CD4-positive, alpha-beta T cell treated with Interleukin-1 beta for 1 hour (primary cell): ENCODE measurements around the gene NUF2.
"Not testable (repeated sequence)": the region's sequence is repeated elsewhere in the genome, so short reads cannot be mapped to it uniquely, and the experiment has no call there.

Experiments
- DNase-seq, 2 donors: peaks; one replicate each; pipeline ENCODE4 v3.0.0-alpha.2; 2020 to 2022

The NUF2 gene

DNA sequence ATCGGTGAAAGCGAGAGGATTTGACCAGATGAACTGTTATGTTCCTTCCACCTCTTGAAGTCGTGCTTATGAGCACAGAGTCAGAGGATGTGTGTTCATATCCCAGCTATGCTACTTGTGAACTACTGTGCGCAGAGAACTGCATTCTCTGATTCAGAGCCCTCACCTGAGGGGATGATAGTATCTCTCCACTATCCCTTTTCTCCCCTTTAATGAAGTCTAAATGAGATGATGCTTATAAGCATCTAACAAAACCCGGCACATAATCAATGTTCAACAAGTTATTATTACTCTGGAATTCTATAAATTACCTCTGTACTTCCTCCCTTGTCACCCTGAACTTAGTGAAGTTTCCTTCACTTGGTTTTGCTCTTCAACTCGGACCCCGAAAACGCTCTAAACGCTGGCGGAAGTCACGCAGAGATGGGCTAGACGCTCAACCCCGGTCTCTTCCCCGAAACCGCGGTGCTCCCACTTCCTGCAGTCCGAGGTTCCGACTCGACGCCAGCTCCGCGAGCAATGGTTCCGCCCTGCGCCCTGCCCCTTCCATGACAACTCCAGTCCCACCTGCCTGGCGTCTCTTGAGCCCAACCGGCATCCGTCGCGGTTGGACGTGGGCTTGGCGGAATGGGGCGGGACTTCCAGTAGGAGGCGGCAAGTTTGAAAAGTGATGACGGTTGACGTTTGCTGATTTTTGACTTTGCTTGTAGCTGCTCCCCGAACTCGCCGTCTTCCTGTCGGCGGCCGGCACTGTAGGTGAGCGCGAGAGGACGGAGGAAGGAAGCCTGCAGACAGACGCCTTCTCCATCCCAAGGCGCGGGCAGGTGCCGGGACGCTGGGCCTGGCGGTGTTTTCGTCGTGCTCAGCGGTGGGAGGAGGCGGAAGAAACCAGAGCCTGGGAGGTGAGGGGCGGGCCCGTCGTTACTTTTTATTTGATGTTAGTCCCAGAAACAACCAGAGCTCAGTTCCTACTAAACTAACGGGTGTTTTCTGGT is at the start of gene NUF2:
Gene NUF2 (plus strand): TSS at position 644 of the 995 bp plus-strand sequence. CDS start 4,098 bp downstream, outside the sequence.
- peak; percentile 96 to 97 for DNase-seq

DNA sequence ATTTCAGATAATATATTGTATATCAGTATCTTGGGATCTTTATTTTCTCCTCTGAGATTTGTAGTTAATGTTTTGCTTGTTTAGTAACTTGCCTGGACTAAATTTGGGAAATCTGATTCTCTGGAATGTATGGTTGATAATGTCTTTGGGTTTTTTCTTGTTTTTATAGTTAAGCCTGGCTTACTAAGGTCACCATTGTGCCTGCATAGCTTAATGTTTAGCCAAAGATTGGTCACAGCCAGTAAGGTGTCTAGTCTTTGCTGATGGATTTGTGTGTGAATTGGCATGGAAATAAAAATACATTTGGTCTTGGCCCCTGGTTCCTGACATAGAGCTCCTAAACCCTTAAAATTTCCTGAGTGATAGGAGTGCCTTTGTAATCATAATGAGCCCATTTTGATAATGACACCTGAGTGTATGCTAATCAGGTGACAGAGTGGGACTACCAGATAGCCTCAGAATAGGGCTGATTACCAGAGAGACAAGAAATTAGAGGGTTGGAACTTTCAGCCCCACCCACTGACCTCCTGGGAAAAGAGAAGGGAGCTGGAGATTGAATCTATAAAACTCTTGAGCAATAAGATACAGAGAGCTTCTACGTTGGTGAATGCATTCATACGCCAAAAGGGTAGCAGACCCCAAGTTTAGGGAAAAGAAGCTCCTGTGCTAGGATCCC is 47.9 kb upstream of the NUF2 start:
- DNase-seq = no peak

DNA sequence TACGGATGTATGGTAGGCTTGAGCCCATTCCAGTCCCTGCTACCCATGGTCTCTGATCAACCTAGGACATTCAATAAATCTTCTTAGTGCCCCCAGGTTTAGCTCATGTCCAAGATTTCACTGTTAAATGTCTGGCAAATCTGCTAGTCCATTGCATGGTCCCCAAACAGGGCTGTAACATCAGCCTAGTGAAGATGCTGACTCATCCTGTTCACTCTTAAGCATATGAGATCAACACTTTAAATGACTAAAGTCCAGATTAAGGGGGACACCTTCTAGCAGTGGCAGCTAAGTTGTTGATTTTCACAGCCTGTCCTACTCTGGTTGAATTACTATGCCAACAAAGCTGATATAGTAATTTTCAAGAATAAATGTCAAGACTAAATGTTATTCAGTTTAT is 46.5 kb upstream of the NUF2 start:
- DNase-seq = no peak

DNA sequence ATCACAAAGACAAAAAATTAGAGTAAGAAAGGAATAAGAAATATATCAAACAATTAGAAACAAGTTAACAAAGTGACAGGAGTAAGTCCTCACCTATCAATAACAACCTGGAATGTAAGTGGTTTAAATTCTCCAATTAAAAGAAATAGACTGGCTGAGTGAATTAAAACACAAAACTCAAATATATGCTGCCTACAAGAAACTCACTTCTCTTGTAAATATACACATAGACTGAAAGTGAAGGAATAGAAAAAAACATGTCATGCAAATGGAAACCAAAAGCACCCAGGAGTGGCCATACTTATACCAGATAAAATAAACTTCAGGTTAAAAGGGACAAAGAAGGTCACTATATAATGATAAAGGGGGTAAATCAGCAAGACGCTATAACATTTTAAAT is 43.2 kb upstream of the NUF2 start:
- no peak for DNase-seq

DNA sequence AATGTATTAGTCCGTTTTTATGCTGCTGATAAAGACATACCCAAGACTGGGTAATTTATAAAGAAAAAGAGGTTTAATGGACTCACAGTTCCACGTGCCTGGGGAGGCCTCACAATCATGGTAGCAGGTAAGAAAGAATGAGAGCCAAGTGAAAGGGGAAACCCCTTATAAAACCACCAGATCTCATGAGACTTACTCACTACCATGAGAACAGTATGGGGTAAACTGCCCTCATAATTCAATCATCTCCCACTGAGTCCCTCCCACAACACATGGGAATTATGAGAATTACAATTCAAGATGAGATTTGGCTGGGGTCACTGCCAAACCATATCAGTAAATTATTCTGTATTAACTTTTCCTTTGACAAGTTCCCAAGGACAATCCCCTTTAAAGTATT is 36.9 kb upstream of the NUF2 start:
- not testable (repeated sequence) for DNase-seq

DNA sequence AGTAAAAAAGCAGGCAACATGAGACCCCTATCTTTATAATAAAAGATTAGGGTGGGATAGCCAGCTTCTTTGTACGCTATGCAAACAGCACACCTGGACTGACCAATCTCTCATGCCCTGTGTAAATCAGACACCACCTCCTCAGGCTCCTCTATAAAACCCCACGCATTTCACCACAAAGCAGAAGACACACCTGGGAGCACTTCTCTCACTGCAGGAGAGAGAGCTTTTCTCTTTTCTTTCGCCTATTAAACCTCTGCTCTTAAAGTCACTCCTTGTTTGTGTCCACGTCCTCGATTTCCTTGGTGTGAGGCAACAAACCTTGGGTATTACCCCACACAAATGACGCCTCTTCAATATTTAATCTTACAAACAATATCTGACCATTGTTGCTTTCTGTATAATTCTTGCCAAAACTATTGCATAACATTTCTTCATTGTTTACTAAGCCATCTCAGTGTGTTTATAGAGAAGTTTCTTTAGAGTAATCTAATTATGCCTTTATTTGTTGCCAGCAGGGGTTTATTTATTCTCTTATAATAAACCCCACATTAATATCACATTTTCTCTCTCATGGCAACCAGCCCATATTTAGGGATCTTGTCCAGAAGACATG is 31.6 kb upstream of the NUF2 start:
- DNase-seq = no peak

DNA sequence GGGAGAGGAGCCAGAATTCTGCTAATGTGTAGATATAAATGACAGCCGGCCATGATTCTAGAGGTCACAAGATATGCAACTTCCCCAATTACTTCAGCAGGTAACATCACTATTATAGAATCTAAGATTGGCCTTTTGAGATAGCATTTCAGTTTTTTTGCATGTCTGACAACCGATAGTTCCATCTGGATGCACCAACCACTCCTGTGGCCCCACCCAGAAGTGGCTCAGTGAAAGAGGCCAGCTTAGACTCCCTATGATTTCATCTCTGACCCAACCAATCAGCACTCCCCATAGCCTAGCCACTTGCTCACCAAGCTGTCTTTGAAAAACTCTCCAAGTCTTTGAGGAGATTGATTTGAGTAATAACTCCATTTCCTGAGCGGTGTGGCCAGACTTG is 30.3 kb upstream of the NUF2 start:
- no peak for DNase-seq

DNA sequence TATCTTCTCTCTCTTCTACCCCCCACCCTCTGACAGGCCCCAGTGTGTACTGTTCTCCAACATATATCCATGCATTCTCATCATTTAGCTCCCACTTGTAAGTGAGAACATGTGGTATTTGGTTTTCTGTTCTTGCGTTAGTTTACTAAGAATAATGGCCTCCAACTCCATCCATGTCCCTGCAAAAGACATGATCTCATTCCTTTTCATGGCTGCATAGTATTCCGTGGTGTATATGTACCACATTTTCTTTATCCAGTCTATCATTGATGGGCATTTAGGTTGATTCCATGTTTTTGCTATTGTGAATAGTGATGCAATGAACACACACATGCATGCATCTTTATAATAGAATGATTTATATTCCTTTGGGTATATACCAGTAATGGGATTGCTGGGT is 29.6 kb upstream of the NUF2 start:
- DNase-seq = not testable (repeated sequence)

DNA sequence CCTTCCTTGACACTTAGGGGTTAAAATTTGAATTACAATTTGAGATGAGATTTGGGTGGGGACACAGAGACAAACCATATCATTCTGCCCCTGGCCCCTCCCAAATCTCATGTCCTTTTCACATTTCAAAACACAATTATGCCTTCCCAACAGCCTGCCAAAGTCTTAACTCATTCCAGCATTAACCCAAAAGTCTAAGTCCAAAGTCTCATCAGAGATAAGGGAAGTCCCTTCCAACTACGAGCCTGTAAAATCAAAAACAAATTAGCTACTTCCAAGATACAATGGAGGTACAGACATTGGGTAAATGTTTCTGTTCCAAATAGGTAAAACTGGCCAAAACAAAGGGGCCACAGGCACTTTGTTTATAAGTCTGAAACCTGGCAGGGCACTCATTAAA is 28.3 kb upstream of the NUF2 start:
- DNase-seq = not testable (repeated sequence)

DNA sequence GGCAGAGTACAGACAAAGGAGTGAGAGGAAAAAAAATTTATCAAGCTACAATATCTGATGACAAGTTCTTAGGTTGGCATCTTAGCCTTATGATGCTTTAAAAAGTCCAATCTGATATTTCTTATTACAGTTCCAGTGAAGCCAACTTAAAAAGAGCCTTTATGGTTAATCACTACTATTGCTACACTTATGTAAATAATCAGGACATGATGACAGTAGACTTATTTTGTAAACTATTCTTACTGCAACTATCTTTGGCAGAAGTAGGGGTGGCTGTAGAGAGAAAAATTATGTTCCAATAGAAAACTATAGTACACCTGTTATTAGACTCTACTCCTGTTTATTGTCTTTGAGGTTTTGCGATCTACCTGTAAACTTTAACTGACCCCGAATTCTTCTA is 25.8 kb upstream of the NUF2 start:
- no peak for DNase-seq

DNA sequence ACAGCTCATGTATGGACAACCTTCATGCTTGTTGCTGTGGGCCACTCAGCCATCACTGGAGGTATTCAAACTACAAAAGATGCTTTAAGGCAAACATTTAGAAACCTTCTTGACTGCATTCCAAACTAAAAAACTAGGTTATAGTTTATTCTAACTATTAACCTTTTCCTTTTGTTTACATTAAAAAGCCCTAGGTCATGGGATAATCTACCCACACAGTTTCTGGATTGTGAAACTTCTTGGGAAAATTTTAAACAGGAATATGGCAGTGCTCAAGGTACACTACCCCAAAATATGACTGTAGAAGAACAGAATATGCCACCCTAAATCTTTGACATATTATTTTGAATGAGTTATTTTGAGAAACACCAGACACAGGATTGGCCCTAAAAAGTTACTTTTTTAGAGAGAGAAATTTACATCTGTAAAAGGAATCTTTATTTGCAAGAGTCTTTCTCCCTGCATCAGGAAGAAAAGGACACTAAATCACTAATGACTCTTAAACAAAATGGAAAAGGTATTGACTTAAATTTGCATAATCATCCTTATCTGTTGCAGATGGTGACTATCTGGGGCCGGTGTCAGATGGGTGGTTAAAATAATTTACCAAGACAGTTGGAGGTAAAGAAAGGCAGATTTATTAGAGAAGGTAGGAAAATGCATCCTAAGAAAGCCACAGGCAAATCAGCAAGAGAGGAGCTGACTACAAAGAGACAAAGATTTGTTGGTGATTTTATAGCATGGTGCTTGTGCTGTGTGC is 25.1 kb upstream of the NUF2 start:
- no peak for DNase-seq

DNA sequence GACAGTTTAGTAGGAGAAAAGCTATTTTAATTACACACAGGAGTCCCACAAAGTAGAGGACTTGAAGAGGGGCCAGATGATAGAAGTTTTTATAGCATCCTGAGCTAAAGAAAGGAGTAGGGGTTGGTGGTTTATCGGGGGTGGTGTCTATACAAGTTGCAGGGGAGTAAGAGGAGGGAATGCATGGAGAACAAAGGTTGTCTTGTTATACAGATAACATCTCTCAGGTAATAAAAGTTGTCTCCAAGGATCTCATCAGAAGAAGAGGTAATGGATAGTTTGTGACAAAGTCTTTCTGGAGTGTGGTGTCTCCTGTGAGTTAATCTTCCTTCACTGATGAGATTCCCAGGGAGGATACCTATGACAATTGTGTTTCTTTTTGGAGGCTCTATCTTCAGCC is 23.4 kb upstream of the NUF2 start:
- no peak for DNase-seq

DNA sequence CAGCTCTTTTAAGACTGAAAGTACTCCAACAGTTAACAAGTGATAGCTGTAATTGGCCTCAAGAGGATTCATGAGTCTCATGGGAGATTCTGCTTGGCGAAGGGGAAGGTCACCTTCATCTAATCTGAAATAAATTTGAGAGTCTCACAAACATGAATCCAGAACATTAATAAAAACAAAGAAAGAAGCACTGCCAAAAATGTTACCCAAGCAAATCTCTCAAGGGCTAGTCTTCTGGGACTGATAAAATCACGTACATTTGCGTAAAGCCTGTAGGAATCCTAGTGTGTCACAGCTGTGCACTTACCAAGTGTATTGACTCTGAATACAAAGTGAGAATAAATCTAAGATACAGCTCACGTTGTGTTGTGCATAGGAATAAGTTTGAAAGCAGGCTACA is 21.2 kb upstream of the NUF2 start:
- DNase-seq = no peak

DNA sequence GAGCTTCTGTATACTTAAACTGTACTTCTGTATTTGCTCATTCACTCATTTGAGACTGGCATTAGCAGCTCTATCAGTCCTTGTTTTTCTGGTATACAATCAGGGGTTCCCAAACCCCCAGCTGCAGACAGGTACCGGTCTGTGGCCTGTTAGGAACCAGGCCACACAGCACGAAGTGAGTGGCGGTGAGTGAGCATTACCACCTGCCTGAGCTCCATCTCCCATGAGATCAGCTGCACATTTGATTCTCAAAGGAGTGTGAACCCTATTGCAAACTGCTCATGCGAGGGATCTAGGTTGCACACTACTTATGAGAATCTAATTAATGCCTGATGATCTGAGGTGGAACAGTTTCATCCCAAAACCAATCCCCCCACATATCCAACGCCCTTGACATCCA is 18.2 kb upstream of the NUF2 start:
- no peak for DNase-seq

DNA sequence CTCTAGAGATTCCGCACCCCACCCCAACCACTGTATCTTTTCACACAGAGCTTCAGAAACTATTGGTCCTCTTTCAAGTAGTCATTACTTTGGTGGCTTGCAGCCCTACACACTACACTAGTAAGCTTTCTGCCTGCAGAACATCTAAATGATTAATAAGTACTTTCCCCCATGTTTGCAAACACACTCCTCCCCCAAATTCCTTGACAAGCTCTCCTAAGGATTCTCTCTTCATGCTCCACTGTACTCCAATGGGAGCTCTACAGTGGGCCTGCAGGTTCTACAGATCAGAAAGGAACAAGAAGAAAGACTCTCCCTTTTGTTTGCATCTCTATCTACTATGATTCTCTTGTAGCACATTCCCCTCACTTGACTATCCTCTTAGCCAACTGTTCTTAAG is 16.3 kb upstream of the NUF2 start:
- no peak for DNase-seq

DNA sequence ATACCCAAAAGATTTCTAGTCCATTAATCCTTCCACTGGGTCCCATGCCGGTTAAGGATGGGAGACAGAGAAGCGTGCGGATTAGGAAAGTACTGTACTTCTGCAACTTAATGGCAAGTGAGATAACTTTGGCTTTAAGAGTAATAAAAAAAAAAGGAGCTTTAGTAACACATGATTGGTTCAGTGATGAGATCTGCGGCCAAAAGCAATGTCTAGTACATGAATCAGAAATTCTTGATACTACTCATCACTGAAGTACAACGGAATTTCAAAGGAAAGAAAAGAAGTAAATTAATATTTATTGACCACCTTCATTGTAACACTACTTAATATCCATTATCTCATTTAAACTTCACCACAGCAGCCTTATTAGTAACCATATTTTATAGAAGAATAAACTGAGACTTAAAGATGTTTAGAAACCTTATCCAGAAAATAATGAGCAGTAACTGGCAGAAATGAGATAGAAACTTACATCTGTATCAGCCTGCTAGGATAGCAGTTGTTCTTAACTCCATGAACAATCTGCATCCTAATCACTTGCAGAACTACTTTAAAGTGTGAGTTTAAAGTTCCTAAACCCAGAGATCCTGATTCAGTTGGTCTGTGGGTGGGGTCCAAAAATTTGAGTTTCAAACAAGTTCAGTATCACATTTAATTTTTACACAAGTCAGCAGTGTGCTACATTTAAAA is 14.1 kb upstream of the NUF2 start:
- DNase-seq = no peak

DNA sequence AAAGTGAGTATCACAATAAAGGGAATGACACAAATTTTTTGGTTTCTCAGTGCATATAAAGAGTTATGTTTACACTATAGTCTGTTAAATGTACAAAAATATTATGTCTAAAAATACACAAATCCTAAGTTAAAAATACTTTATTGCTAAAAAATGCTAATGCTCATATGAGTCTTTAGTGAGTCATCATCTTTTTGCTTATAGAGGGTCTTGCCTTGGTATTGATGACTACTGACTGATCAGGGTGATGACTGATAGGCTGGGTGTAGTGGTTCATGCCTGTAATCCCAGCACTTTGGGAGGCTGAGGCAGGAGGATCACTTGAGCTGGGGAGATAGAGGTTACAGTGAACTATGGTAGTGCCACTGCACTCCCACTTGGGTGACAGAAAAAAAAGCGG is 12.9 kb upstream of the NUF2 start:
- DNase-seq = no peak

DNA sequence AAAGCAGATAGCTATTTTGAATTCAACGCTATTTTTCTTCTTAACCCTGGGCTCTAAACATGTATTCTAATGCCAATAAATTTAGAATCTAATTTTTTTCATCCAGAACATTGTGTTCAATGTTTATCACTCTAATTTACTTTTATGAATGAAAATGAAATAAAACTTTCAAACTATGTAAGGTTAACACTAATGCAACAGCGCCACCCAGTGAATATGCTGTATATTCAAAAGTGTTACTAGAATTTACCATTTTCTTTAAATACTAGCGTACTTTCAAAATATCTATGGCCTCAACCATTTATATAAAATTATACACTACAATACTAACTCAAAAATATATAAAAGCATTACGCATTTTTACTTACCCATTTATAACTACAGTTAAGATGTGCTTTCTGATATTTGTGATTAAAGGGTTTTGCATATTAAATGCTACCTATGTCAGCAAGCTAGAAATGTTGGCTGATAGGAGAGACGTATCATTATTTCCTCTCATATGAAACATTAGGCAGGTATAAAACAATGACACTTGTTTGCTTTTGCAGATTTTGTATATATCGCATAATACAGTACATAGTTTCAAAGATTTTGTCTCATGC is 5.9 kb upstream of the NUF2 start:
- peak; percentile 2 to 54 for DNase-seq

DNA sequence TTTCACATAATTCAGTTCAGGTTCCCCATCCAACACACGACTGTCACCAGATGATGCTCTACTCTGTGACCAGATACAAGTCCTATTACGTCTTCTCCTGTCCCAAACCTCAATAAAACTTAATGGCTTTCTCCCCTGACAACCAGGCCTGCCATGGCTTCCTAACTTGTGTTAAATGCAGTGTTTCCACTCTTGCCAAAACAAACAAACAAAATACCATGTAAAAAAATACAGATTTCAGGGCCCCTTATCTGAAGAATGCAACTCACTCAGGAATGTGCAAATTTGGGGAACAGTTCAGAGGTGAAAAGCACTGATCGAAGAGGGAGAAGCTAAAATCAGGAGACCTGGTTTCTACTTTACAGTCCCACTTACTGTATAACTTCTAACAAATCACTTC is 863 bp upstream of the NUF2 start:
- DNase-seq = peak in 1 of 2 donors; percentile 4

DNA sequence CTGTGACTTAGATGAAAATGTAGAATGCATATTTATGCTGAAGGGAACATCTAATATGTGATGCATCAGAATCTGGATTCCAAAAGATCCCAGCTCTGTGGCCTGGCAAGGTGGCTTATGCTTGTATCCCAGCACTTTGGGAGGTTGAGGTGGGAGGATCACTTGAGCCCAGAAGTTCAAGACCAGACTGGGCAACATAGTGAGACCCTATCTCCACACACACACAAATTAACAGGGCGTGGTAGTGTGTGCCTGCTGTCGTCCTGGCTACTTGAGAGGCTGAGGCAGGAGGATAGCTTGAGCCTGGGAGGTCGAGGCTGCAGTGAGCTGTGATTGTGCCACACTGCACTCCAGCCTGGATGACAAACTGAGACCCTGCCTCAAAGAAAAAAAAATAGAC is 1.6 kb downstream of the NUF2 start:
- not testable (repeated sequence) for DNase-seq

DNA sequence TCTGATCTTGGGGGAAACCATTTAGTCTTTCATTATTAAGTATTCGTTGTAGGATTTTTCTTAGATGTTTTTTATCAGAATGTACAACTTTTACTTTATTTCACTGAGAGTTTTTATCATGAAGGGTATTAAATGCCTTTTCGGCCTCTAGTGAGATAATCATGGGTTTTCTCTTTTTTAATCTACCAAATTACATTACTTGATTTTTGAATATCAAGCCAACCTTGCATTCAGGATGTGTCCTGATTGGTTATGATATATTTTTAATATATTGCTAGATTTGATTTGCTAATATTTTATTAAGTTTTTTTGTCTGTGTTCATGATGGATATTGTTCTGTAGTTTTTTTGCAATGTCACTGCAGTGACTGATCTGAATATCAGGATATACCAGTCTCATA is 9.4 kb downstream of the NUF2 start:
- DNase-seq = no peak

DNA sequence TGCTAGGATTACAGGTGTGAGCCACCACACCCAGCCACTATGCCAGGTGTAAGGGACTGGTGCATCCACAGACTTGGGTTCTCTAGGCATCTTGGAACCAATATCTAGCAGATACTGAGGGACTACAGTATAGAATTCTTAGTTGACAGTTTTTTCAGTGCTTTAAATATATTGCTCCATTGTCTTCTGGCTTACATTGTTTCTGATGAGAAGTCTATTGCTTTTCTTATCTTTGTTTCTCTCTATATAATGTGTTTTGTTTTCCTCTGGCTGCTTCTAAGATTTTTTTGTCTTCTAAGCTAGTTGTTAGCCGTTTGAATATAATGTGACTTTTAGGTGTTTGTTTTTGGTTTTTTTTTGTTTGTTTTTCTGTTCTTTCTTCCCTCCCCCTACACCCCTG is 13.5 kb downstream of the NUF2 start:
- no peak for DNase-seq
